NT2/D1 (cell line): ENCODE results near the gene GCLC.

Experiments used
- SUZ12 ChIP-seq: IDR thresholded peaks from 2 replicates; pipeline ENCODE4 v1.6.1; 2011; ENCODE audit not compliant: insufficient read length, insufficient read depth; ENCODE audit errors: extremely low read depth
- YY1 ChIP-seq: IDR thresholded peaks from 2 replicates; pipeline ENCODE4 v1.6.1; 2011; ENCODE audit not compliant: insufficient read length, insufficient read depth
- ZNF274 ChIP-seq: IDR thresholded peaks from 2 replicates; pipeline ENCODE4 v1.6.1; 2011; ENCODE audit warnings: mild to moderate bottlenecking, low read depth, low read length

GRCh38 chr6:53513056-53513455 lies 31.8 kb downstream of the GCLC start:
- TF ChIP-seq SUZ12 (no peak), ZNF274 (no peak), YY1 (no peak)
